Stimulated activated CD4-positive, alpha-beta T cell treated with anti-CD3 and anti-CD28 coated beads, Interleukin-4, amount 100 ng/mL, for 1 hour (primary cell): Measurements from ENCODE around the gene PVALB.
"Not testable (repeated sequence)": the region's sequence is repeated elsewhere in the genome, so short reads cannot be mapped to it uniquely, and the experiment has no call there.

Source experiments
- DNase-seq: peaks from one replicate; pipeline ENCODE4 v3.0.0-alpha.2; 2020

The PVALB gene

DNA sequence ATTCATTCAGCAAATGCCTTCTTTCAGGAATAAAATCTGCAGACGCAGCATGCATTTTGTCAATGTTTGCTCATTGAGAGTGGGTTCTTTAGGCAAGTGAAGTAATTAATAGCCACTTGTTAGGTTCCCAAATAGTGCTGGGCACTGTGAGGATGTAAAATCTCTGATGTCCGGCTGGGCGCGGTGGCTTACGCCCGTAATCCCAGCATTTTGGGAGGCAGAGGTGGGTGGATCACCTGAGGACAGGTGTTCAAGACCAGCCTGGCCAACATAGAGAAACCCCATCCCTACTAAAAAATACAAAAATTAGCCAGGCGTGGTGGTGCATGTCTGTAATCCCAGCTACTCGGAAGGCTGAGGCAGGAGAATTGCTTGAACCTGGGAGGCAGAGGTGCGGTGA lies 62.0 kb downstream of the PVALB start:
- not testable (repeated sequence) for DNase-seq

- DNase-seq: no peak
These were observed 62.9 kb downstream of the PVALB start for GRCh38 chr22:36753916-36754315.

DNA sequence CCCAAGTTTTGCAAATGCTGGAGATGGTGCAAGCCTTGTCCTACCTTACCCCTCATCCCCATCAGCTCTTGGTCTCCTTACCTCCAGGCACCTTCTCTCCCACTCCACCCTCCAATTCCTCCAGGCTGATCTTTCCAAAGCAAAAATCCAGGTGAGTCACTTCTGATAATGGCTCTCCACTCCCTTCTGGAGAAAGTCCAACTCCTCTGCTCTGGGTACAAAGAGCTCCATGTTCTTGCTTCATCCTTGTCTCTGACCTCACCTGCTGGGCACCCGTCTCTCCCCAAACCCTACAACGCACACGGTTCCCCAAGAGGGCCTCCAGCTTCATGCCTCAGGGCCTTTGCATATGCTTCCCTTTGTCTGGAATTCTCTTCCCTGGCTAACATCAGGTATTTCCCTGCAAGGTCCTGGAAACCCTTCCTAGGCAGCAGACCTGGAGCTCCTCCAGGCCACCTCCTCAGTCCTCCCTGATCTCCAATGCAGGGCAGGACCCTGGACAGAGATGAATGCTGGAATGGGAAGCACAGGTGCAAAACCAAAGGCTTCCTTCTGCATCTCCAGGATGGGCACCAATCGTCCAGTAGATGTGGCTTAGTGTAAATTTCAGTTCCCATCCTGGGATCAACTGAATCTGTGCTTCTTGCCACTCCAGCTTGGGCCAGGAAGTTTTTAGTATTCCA lies 63.6 kb downstream of the PVALB start:
- no peak for DNase-seq
